GM21723 (cell line): Measurements from ENCODE around the gene OCA2.
"Not testable (repeated sequence)": the region's sequence is repeated elsewhere in the genome, so short reads cannot be mapped to it uniquely, and the experiment has no call there.

Experiments used
- ATAC-seq: cut with Tn5 transposase; IDR thresholded peaks from one replicate; pipeline ENCODE4 v1.9.1; 2021; ENCODE audit warnings: mild to moderate bottlenecking, moderate library complexity; ENCODE audit not compliant: unreplicated experiment

OCA2 gene

GRCh38 chr15:27787931-27788330, 311.2 kb downstream of the OCA2 start:
- ATAC-seq: no peak

DNA sequence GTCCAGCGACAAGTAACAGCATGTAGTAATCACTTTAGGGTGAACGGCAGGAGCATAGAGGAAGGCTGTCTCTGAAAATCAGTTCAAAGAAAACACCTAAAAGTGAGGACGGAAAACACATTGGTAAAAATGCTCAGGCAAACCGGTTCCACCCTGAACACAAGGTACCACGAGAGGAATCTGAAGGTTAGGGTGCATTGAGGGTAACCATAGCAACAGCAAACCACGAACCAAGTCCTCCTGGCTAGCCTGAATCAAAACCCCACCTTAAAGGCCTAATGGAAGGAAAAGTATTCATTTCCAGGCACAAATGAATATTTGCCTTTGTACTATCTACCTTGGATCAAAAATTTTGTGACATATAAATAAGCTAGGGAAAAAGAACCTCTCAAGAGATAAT, 315.0 kb downstream of the OCA2 start:
- ATAC-seq: no peak

DNA sequence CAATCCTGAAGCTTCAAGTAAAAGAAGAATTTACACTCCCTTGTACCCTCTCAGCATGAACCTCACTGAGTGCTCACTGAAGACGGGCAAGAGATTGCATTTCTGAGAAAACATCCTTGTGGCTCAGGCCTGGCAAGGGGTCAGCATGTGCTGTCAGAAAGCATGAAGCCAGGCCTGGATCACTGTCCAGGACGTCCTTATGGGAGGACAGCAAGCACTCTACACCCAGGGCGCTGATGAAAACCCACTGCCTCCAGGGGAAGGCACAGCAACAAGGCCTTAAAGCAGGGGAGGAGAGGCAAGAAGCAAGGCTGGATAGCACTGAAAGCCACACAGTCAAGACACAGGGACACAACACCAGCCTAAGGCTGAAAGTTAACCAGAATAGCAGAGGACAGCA, 315.4 kb downstream of the OCA2 start:
- ATAC-seq: no peak

DNA sequence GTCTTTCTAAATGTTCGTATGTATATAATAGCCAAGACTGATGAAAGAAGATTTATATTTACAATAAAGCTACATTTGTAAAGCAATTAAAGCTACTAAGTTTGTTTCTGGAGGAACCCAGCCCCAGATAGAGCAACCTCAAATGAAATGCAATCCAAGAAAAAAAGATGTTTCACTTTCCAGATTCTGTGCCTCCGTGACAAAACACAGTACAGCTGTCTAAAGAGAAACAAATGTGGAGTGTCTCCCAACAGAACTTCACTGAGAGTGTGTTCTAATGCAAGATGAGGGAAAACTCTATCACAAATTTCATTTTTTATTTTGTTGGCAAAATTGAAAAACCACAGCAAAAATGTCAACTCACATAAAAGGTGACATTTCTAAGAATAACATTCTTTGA, 317.0 kb downstream of the OCA2 start:
- ATAC-seq: no peak

- no peak for ATAC-seq
Measured at GRCh38 chr15:27776501-27776900, 322.6 kb downstream of the OCA2 start.

DNA sequence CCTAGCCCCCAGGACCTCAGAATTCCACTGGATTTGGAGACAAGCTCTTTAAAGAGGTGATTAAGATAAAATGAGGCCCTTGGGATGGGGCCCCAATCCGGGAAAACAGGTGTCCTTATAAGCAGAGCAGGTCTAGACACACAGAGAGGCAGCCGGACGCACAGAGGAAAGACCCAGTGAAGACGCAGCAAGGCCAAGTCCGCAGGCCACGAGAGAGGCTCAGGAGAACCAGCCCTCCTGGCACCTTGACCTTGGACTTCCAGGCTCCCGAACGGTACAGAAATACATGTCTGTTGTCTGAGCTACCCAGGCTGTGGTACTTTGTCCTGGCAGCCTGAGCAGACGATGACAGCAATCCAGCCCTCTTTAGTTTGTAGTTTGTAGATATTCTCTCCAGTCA, 324.5 kb downstream of the OCA2 start:
- no peak for ATAC-seq

GRCh38 chr15:27774191-27774590, 324.9 kb downstream of the OCA2 start:
- ATAC-seq: no peak

DNA sequence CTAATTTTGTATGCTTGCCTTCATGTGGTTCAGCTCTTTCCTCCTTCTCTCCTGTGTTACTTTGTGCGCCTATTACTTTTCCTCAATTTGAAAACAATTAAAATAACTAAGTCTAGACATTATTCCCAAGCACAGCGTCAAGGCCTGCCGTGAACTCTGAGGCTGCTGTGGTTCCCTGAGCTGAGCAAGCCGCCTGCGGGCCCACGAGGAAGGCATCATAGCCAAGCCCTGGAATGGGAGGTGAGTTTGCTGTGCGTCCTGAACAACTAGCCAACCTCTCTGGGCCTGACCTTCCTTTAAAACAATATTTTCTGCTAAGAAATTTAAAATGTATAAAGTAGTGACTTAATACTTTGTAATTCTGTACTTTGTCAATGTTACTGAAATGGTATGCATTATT, 327.2 kb downstream of the OCA2 start:
- ATAC-seq: no peak

GRCh38 chr15:27770769-27771554, 328.2 kb downstream of the OCA2 start:
- ATAC-seq: no peak

DNA sequence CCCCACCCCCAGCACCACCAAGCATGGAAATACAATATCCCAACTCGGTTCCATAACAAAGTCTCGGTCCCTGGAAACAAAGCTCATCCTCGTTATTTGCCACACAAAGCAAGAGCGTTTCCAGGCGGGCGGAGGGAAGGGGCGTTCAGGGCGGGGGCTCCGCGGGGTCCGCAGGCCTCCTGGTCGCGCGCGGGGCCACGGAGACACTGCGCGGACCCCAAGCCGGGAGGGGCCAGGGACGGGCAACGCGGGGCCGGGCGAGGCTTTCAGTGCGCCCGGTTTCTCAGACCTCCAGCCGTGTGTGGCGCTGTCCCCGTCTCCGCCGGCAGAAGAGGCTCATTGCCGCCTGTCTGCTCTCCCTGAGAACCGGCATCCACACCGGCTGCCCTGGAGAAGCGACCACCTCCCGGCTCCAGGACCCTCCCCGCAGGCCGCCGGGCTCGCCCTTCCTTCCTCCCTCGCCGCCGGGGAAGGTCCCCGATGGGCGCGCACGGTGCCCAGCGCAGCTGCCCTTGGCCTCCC, 329.0 kb downstream of the OCA2 start:
- ATAC-seq: no peak

DNA sequence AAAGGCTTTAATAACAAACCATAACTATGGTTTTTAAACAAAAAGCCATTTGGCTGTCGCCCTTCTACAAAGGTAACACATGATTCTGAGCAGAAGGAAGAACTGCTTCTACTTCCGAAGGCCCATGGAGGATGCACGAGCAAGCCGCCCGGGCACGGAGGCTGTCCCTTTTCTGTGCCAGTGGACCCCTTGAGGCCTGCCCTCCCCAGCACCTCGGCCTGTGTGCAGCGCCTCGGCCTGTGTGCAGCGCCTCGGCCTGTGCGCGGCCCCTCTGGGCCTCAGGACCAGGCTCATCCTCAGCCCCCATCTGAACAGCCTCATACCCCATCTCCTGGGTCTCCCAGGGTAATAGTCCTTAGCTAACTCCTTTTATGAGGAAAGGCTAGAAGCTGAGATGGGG, 329.5 kb downstream of the OCA2 start:
- no peak for ATAC-seq

- no peak for ATAC-seq
Measured at GRCh38 chr15:27768732-27769475, 330.2 kb downstream of the OCA2 start.

GRCh38 chr15:27767918-27768640, 331.0 kb downstream of the OCA2 start:
- no peak for ATAC-seq

GRCh38 chr15:27767430-27767829, 331.7 kb downstream of the OCA2 start:
- ATAC-seq: not testable (repeated sequence)

DNA sequence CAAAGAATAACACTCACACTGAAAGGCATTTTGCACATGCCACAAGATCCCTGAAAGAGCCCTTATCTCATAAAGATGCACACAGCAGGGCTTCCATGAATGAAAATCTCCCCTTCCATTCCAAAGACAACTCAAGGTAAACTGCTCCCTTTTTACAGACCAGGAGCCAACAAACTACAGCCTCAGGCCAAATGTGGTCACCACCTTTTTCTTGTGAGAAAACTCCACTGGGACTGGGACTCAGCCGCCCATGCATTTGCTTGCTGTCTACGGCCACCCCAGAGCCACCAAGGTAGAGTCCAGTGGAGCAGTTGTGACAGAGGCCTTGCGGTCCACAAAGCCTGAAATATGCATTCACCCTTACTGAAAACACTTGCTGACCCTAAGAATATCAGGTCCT, 334.8 kb downstream of the OCA2 start:
- no peak for ATAC-seq

DNA sequence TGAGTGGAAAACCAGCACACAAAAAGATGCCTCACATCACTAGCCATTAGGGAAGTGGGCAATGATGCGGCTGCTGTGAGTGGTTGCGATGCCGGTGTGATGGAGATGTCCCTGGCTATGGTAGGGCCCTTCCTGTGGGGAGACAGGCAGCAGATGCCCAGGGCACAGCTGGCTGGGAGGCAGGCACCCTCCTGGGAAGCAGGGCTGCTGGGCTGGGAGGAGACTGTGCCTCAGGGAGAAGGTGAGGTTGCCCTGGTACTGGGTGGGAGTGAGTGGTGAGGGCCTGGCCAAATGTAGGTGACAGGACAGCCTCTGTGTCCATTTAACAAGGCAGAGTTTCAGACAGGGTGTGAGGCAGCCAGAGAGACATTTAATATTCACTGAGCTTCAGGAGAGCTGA, 335.6 kb downstream of the OCA2 start:
- no peak for ATAC-seq

- ATAC-seq: no peak
Measured at GRCh38 chr15:27762471-27762870, 336.6 kb downstream of the OCA2 start.

DNA sequence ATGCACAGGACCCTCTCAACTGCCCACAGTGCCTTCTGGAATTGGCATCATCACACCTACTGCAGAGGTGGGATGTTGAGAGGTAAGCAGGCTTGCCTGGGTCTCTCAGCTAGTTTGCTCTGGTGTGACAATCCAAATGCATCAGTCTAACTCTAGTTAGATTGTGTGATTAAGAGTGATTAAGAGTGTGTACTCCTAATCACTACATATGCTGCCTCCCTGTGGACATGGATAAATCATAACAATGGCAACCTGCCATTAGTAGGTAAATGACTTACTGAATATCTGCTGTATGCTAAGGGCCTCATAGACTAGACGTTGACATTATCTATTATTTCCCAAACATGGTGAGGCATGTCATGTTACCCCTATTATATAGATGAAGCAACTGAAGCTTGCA, 342.1 kb downstream of the OCA2 start:
- ATAC-seq: no peak

- ATAC-seq: no peak
Measured at GRCh38 chr15:27752691-27753090, 346.4 kb downstream of the OCA2 start.

- ATAC-seq: no peak
Measured at GRCh38 chr15:27747997-27748396, 351.1 kb downstream of the OCA2 start.

DNA sequence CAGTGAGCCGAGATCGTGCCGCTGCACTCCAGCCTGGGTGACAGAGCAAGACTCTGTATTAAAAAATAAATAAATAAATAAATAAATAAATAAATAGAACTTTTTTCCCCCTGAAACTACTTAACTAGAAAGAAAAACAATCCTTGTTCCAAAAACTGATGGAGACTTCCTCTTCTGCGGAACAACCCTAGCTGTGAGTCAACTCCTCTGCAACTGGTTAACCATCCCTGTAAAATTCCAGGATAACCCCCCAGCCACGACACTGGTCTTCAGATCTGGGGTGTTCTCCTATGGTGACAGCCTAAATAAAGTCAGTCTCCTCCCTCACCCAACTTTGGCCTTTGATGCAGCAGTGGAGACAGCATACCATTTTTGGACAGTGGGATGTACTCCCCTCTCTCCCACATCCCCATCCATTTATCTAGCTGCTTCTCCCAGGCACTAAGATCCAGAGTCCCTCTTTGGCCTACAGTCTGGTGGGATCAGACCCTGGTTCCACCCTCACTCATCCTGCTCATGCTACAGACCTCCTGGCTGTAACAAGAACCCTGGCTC, 352.6 kb downstream of the OCA2 start:
- no peak for ATAC-seq
